HG03442 (cell line): Measurements from ENCODE around the gene TRIP4.
"Not testable (repeated sequence)": the region's sequence is repeated elsewhere in the genome, so short reads cannot be mapped to it uniquely, and the experiment has no call there.

Experiments used
- ATAC-seq: cut with Tn5 transposase; IDR thresholded peaks from one replicate; pipeline ENCODE4 v1.9.1; 2021; ENCODE audit warnings: mild to moderate bottlenecking, moderate library complexity; ENCODE audit not compliant: unreplicated experiment

Gene TRIP4

DNA sequence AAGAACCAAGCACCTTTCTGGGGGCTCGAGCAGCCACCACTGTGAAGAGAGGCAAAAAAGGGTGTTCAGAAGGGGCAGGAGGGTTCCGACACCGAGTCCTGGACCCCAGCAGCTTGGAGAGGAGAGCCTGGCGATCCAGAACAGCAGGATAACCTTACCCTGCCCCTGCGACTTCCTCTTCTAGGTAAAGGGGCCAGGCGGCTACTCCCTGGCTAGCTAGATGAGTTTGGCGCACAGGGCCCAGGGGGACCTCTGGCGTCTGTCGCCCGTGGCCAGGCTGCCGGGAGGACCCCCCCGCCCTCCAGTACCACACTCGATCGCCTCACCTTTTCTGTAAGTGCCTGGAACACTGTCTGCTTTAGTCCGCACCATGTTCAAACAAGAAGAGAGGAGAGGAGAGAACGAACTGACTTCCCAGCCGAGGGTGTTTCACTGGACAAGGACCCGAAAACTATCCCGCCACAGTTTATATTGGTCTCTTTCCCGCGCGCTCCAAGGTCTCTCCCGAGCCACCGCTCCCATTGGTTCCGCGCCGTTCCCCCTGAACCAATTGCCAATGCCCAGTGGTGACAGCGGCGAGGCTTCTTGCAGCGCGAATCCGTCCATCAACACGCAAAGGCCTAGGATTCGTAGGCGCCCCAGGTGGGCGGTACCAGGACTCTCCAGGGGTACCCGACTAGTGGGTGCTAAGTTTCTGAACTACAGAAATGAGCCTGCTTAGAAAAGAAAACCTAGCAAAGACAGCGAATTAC, 6.5 kb upstream of the TRIP4 start, which contains the start of gene PCLAF:
Gene PCLAF (minus strand): TSS at position 442 of the 752 bp plus-strand sequence. CDS start 70 bp downstream, at position 372.
- ATAC-seq, result peak; percentile 94

DNA sequence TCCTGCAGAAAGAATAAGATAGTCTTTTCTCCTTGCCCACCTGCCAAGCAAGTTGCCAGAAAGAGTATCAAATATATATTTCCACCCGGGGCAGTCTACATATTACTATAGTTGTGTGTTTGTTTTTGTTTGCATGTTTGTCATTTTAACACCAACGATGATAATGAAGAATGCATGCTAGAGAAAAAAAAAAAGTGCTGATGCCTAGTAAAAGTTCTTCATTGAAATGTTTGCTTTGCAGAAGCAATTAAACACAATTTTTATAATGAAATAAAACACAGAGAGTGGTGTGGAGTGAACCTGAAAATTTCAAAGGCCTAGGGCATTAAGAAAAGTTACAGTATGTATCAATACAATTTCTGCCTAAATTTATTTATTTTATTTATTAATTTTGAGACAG, 3.9 kb upstream of the TRIP4 start:
- ATAC-seq, result no peak

- ATAC-seq, result no peak
Measured at GRCh38 chr15:64386291-64386690, 1.3 kb upstream of the TRIP4 start.

GRCh38 chr15:64389036-64389435, 1.4 kb downstream of the TRIP4 start:
- no peak for ATAC-seq

- not testable (repeated sequence) for ATAC-seq
Measured at GRCh38 chr15:64392471-64392870, 4.8 kb downstream of the TRIP4 start.

DNA sequence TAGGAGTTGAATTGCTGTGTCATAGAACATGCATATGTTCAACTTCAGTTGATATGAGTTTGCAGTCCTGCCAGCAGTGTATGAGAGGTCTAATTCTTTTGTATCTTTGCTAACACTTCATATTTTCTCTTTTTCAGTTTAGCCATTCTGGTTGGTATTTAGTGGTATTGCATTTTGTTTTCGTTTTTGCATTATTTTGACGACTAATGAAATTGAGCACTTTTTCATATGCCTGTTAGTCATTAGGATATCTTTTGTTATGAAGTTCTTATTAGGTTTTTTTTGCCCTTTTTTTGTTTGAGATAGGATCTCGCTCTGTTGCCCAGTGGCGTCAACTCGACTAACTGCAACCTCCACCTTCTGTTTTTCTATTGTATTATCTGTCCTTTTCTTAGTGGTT, 9.2 kb downstream of the TRIP4 start:
- no peak for ATAC-seq

DNA sequence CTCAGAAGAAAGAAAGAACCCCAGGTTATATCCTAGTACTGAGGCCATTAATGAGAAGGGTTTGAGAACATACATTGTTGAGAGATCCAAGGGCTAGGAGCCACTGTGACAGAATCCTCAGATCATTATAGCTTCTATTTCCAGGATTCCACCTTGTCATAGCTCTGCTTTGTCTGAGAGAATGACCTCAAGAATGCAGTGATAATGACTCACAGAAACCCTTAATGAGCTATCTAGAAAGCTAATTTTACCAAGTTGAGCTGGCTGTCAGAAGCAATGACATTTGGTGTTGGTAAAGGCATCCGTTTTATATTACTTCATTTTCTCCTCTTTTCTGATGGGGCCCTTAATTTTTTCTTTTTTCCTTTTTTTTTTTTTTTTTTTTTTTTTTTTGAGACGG, 10.9 kb downstream of the TRIP4 start:
- ATAC-seq, result no peak

GRCh38 chr15:64400583-64400982, 12.9 kb downstream of the TRIP4 start:
- ATAC-seq, result no peak

GRCh38 chr15:64412216-64412615, 24.6 kb downstream of the TRIP4 start:
- ATAC-seq, result no peak

- no peak for ATAC-seq
Measured at GRCh38 chr15:64422697-64423096, 35.1 kb downstream of the TRIP4 start.

- no peak for ATAC-seq
Measured at GRCh38 chr15:64423970-64424369, 36.3 kb downstream of the TRIP4 start.

GRCh38 chr15:64425221-64425620, 37.6 kb downstream of the TRIP4 start:
- ATAC-seq, result no peak

- ATAC-seq, result no peak
Measured at GRCh38 chr15:64426845-64427465, 39.3 kb downstream of the TRIP4 start.

- no peak for ATAC-seq
Measured at GRCh38 chr15:64429448-64429847, 41.8 kb downstream of the TRIP4 start.

GRCh38 chr15:64430000-64430735, 42.5 kb downstream of the TRIP4 start:
- ATAC-seq, result no peak

- ATAC-seq, result no peak
Measured at GRCh38 chr15:64437982-64438381, 50.3 kb downstream of the TRIP4 start.

- ATAC-seq, result no peak
Measured at GRCh38 chr15:64438653-64439447, 51.2 kb downstream of the TRIP4 start.

DNA sequence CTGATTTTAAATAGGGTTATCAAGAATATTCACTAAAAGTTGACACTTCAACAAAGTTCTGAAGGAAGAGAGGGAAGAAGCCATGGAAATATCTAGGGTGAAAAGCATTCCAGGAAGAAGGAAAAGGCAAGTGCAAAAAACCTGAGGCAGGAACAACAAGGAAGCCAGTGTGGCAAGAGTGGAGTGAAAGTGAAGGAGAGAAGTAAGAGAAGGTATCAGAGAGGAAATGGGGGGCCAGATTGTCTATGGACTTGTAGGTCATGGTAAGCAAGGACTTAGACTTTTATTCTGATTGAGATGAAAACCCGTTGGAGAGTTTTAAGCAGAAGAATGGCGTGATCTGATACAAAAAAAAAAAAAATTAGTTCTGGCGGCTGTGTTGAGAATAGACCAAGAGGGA, 54.2 kb downstream of the TRIP4 start:
- ATAC-seq, result no peak

- no peak for ATAC-seq
Measured at GRCh38 chr15:64443016-64443415, 55.4 kb downstream of the TRIP4 start.

DNA sequence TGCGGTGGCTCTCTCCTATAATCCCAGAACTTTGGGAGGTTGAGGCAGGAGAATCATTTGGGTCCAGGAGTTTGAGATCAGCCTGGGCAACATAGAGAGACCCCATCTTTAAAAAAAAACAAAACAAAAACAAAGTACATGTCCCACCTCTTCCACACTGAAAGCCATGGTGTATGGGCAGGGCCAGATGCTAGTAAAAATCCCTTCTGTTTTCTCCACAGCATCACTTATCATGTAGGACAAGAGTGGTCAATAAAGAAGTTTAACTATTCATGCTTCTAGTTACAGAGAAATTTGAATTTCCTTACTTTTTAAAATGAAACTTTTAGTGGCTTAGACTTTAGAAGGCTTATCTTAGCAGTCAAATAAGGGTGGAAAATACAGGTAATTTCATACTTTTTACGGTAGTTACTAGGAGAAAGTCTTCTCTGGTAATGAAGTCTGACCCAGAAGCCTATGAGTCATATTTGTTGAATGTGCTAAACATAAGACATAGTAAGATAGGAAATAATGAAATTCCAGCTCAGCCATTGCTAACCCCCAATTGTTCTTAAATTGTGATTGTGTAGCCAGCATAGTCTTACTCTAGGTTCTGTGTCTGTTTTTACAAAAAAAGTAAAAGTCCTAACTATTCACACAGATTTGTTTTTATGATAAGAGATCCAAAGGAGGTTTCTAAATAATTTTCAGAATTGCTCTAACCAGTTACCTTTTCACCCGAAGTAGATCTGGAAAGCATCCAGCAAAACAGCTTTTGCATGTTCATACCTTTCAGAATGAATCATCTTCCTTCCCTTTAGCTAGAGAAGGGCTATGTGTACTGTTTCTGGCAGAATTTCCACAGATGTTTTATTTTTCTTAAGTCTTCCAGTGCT, 56.3 kb downstream of the TRIP4 start:
- peak; percentile 64 for ATAC-seq
